Subcutaneous adipose tissue (tissue), 4 donors: ENCODE data around the gene TCF25. TPM values are rescaled to one million over a fixed set of nuclear protein-coding genes. Genes with fewer than 3 reads are reported as not detected.

Source experiments
- total RNA-seq, 4 donors: library from RNA; depleted of rRNA; stranded (reverse); fragments of >200 nt; gene quantifications; one replicate each; pipeline ENCODE4 v1.1.0, GENCODE V29; 2016
- TF ChIP-seq, protein P1 (sequence below): fragments of 450-650 bp; IDR thresholded peaks from one replicate; pipeline ENCODE4 v1.5.1; 2016; ENCODE audit warnings: low read depth, mild to moderate bottlenecking, control low read depth, antibody characterized with exemption, moderate library complexity

Gene TCF25
- total RNA-seq, 4 donors from 2014 or later, result 147 to 240 (median 148) TPM

GRCh38 chr16:89881368-89881730 lies 8.0 kb downstream of the TCF25 start:
- TF ChIP-seq, protein P1, sequence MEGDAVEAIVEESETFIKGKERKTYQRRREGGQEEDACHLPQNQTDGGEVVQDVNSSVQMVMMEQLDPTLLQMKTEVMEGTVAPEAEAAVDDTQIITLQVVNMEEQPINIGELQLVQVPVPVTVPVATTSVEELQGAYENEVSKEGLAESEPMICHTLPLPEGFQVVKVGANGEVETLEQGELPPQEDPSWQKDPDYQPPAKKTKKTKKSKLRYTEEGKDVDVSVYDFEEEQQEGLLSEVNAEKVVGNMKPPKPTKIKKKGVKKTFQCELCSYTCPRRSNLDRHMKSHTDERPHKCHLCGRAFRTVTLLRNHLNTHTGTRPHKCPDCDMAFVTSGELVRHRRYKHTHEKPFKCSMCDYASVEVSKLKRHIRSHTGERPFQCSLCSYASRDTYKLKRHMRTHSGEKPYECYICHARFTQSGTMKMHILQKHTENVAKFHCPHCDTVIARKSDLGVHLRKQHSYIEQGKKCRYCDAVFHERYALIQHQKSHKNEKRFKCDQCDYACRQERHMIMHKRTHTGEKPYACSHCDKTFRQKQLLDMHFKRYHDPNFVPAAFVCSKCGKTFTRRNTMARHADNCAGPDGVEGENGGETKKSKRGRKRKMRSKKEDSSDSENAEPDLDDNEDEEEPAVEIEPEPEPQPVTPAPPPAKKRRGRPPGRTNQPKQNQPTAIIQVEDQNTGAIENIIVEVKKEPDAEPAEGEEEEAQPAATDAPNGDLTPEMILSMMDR, result no peak

DNA sequence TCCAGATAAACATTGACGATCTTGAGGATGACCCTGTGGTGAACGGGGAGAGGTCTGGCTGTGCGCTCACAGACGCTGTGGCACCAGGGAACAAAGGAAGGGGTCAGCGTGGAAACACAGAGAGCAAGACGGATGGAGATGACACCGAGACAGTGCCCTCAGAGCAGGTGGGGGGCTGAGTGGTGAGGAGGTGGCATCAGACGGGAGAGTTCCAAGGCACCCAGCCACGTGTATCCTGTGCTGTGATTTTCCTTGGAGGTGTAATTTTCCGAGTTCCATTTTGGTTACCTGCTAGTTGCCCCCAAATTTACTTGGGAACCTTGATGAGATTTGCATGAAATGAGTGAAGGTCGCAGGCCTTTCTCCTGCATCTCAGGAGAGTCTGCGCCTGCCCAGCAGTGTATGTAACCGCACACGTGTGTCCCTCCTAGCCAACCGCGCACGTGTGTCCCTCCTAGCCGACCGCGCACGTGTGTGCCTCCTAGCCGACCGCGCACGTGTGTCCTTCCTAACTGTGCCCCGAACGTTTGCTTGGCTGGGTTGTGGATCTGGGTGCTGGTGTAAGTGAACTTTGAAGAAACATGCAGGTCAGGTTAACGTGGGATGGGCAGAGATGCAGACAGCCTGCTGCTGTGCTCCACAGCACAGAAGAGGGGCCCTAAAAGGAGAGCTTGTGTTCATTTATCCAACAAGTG lies 10.1 kb downstream of the TCF25 start:
- TF ChIP-seq, protein P1, result no peak

GRCh38 chr16:89884041-89884421 lies 10.6 kb downstream of the TCF25 start:
- TF ChIP-seq, protein P1, result no peak

DNA sequence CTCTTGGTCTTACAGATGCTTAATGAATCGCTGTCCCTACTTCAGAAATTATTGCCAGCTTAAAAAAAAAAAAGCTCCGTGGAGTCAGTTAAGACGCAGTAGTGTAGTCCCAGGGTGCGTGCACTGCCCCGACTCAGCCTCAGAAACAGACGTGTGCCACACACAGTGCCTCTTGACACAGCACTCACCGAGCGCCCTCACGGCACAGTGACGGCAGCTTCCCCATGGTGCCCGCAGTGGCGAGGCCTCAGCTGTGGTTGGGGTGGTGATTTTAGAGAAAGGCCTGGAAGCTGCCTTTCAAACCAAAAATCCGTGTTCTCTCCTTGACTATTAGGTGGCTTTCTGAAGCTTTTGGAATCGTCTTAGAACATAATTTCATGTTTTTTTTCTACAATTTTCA lies 13.9 kb downstream of the TCF25 start:
- TF ChIP-seq, protein P1, result no peak

DNA sequence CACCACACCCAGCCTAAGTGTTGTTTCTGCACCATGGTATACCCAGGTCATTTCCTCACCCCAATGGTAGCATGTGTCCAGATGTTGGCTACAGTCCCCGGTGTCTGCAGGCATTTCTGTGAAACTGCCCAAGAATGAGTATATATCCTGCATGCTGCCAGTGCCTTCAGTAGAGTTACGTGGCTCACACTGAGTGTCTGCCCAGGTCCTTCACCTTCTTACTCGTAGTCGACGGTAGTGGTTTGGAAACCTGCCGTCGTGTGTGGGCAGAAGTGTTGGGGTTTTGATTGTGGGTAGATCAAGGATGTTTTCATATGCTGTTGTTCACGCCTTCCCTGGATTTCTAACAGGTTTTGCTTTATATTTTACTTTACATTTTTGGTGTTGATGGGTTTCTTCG lies 16.8 kb downstream of the TCF25 start:
- TF ChIP-seq, protein P1, result no peak

GRCh38 chr16:89890886-89891657 lies 17.7 kb downstream of the TCF25 start:
- TF ChIP-seq, protein P1, result no peak

- TF ChIP-seq, protein P1, result no peak
These were observed 18.8 kb downstream of the TCF25 start for GRCh38 chr16:89892055-89892630.
